ENCODE measurements around the gene RRH.
"Not testable (repeated sequence)": the region's sequence is repeated elsewhere in the genome, so short reads cannot be mapped to it uniquely, and the experiment has no call there.

The RRH gene

GRCh38 chr4:109847896-109848442 is 20.2 kb downstream of the RRH start, which contains the start of gene LRIT3:
TSS of gene LRIT3 (plus strand) at chr4:109848107. CDS start at chr4:109848202, 95 bp downstream.
- no peak for DNase-seq

GRCh38 chr4:109848501-109848900 is 20.7 kb downstream of the RRH start:
- no peak for DNase-seq

GRCh38 chr4:109850601-109851000 is 22.8 kb downstream of the RRH start:
- DNase-seq: no peak

- not testable (repeated sequence) for DNase-seq
Observed at GRCh38 chr4:109859426-109860300, 31.9 kb downstream of the RRH start.

GRCh38 chr4:109861271-109861670 is 33.5 kb downstream of the RRH start:
- no peak for DNase-seq

- no peak for DNase-seq
Observed at GRCh38 chr4:109861916-109862511, 34.2 kb downstream of the RRH start.

GRCh38 chr4:109864134-109864533 is 36.4 kb downstream of the RRH start:
- DNase-seq: no peak

GRCh38 chr4:109870061-109870460 is 42.3 kb downstream of the RRH start:
- no peak for DNase-seq

- DNase-seq: no peak
Observed at GRCh38 chr4:109872065-109872464, 44.3 kb downstream of the RRH start.

- DNase-seq: no peak
Observed at GRCh38 chr4:109872950-109873656, 45.3 kb downstream of the RRH start.

GRCh38 chr4:109873791-109874514 is 46.2 kb downstream of the RRH start:
- DNase-seq: no peak

- no peak for DNase-seq
Observed at GRCh38 chr4:109875106-109875505, 47.3 kb downstream of the RRH start.

GRCh38 chr4:109875553-109875952 is 47.8 kb downstream of the RRH start:
- DNase-seq: not testable (repeated sequence)

GRCh38 chr4:109876634-109877265 is 49.0 kb downstream of the RRH start:
- DNase-seq: no peak

- no peak for DNase-seq
Observed at GRCh38 chr4:109877400-109877799, 49.6 kb downstream of the RRH start.

- DNase-seq: no peak
Observed at GRCh38 chr4:109878355-109878754, 50.6 kb downstream of the RRH start.

GRCh38 chr4:109879081-109879480 is 51.3 kb downstream of the RRH start:
- no peak for DNase-seq

- DNase-seq: no peak
Observed at GRCh38 chr4:109879636-109880314, 52.0 kb downstream of the RRH start.

GRCh38 chr4:109886303-109886702 is 58.5 kb downstream of the RRH start:
- no peak for DNase-seq

GRCh38 chr4:109887071-109887470 is 59.3 kb downstream of the RRH start:
- DNase-seq: no peak

- DNase-seq: no peak
Observed at GRCh38 chr4:109890076-109890475, 62.3 kb downstream of the RRH start.
